Liver (tissue), 9 donors: Measurements from ENCODE around the gene PITPNM3. TPM values are rescaled to one million over a fixed set of nuclear protein-coding genes. Genes with fewer than 3 reads are reported as not detected.

Source experiments
- DNase-seq: peaks from one replicate; pipeline ENCODE4 v3.0.0-alpha.2; 2017; ENCODE audit warnings: low spot score
- H3K27ac ChIP-seq, 2 donors: one replicate each; pipeline ENCODE4 v1.7.0; 2013; ENCODE audit warnings: inconsistent platforms in 2 of 2, low read length in 2 of 2, control low read depth in 1 of 2, low read depth in 1 of 2, mild to moderate bottlenecking in 1 of 2
- H3K27me3 ChIP-seq, 4 donors: one replicate each; pipeline versions ENCODE4 v1.6.1 to v1.7.0; 2013; ENCODE audit warnings: low read length in 3 of 4, inconsistent platforms in 1 of 4, mild to moderate bottlenecking in 1 of 4, moderate library complexity in 1 of 4; ENCODE audit not compliant: control insufficient read depth in 4 of 4, insufficient read depth in 4 of 4
- H3K36me3 ChIP-seq, 4 donors: one replicate each; pipeline versions ENCODE4 v1.6.1 to v1.7.0; 2013; ENCODE audit warnings: low read length in 3 of 4, mild to moderate bottlenecking in 3 of 4, low read depth in 1 of 4, moderate library complexity in 1 of 4; ENCODE audit not compliant: control insufficient read depth in 4 of 4, insufficient read depth in 3 of 4
- H3K4me1 ChIP-seq, 4 donors: one replicate each; pipeline versions ENCODE4 v1.6.1 to v1.7.0; 2013; ENCODE audit warnings: low read length in 3 of 4, mild to moderate bottlenecking in 3 of 4, moderate library complexity in 1 of 4; ENCODE audit not compliant: control insufficient read depth in 4 of 4, insufficient read depth in 4 of 4
- H3K4me3 ChIP-seq, 3 donors: one replicate each; pipeline versions ENCODE4 v1.6.1 to v1.7.0; 2013; ENCODE audit warnings: low read length in 3 of 3, control low read depth in 1 of 3, low read depth in 1 of 3, mild to moderate bottlenecking in 1 of 3
- H3K9ac ChIP-seq, 2 donors: one replicate each; pipeline ENCODE4 v1.7.0; 2013; ENCODE audit warnings: low read length in 2 of 2, mild to moderate bottlenecking in 2 of 2, moderate library complexity in 2 of 2, control low read depth in 1 of 2, low read depth in 1 of 2
- H3K9me3 ChIP-seq, 4 donors: one replicate each; pipeline versions ENCODE4 v1.6.1 to v1.7.0; 2013; ENCODE audit warnings: low read length in 3 of 4; ENCODE audit not compliant: control insufficient read depth in 4 of 4
- ATF3 ChIP-seq: IDR thresholded peaks from 2 replicates; pipeline ENCODE4 v1.6.1; 2016; ENCODE audit warnings: antibody characterized with exemption
- CTCF ChIP-seq: fragments of 150-350 bp; IDR thresholded peaks from 2 replicates; pipeline ENCODE4 v1.5.1; 2017; ENCODE audit warnings: improper control_type of control experiment, low read depth, low read length; ENCODE audit not compliant: missing input control
- FOXA1 ChIP-seq: IDR thresholded peaks from 2 replicates; pipeline ENCODE4 v1.6.1; 2016; ENCODE audit warnings: antibody characterized with exemption
- FOXA2 ChIP-seq: IDR thresholded peaks from 2 replicates; pipeline ENCODE4 v1.6.1; 2016; ENCODE audit warnings: antibody characterized with exemption
- GABPA ChIP-seq, 2 donors: IDR thresholded peaks in 1 of 2; conservative IDR thresholded peaks in 1 of 2; 2 replicates each; pipeline ENCODE4 v1.6.1; 2016; ENCODE audit warnings: antibody characterized with exemption in 2 of 2, mild to moderate bottlenecking in 1 of 2, moderate library complexity in 1 of 2
- HNF4G ChIP-seq: IDR thresholded peaks from 2 replicates; pipeline ENCODE4 v1.6.1; 2016; ENCODE audit warnings: antibody characterized with exemption
- JUND ChIP-seq, 2 donors: IDR thresholded peaks; 2 replicates each; pipeline ENCODE4 v1.6.1; 2016; ENCODE audit warnings: antibody characterized with exemption in 2 of 2
- MAX ChIP-seq: IDR thresholded peaks from 2 replicates; pipeline ENCODE4 v1.6.1; 2016; ENCODE audit warnings: antibody characterized with exemption
- RAD21 ChIP-seq, 2 donors: IDR thresholded peaks; 2 replicates each; pipeline ENCODE4 v1.6.1; 2016; ENCODE audit warnings: antibody characterized with exemption in 2 of 2, mild to moderate bottlenecking in 2 of 2
- REST ChIP-seq: IDR thresholded peaks from 2 replicates; pipeline ENCODE4 v1.6.1; 2016; ENCODE audit warnings: antibody characterized with exemption, mild to moderate bottlenecking
- RXRA ChIP-seq, 2 donors: IDR thresholded peaks; 2 replicates each; pipeline ENCODE4 v1.6.1; 2017 to 2018; ENCODE audit warnings: antibody characterized with exemption in 2 of 2, mild to moderate bottlenecking in 1 of 2
- SP1 ChIP-seq: IDR thresholded peaks from 2 replicates; pipeline ENCODE4 v1.6.1; 2018; ENCODE audit warnings: antibody characterized with exemption, mild to moderate bottlenecking
- YY1 ChIP-seq: IDR thresholded peaks from 2 replicates; pipeline ENCODE4 v1.6.1; 2016; ENCODE audit warnings: antibody characterized with exemption, mild to moderate bottlenecking
- ZBTB33 ChIP-seq: IDR thresholded peaks from 2 replicates; pipeline ENCODE4 v1.6.1; 2016; ENCODE audit warnings: antibody characterized with exemption
- WGBS: extraction: QIAGEN DNeasy Blood & Tissue Kit; methylation state at CpG from one replicate; pipeline ENCODE4 v1.1.7; 2013; 5-methylcytosine and 5-hydroxymethylcytosine counted together
- polyA plus RNA-seq, 2 donors: library from polyadenylated mRNA; stranded (reverse) in 1 of 2; unstranded in 1 of 2; fragments of 200-250 nt in 1 of 2; fragments of >200 nt in 1 of 2; fragmentation: Nextera tagmentation in 1 of 2; extraction: Ambion mirVana in 1 of 2; gene quantifications; one replicate each; pipeline versions ENCODE4 v1.2.1 to v1.2.3, GENCODE V29; 2013 to 2015
- total RNA-seq, 2 donors: library from RNA; depleted of rRNA; stranded (reverse); fragments of >200 nt; gene quantifications; one replicate each; pipeline ENCODE4 v1.2.3, GENCODE V29; 2014
- donor health status: healthy.
- donor health status: healthy.
- donor health status: healthy.
- donor health status: healthy.
- donor health status: healthy.

PITPNM3 gene
- total and polyA plus RNA-seq, 4 donors: 1.5 to 5.0 (median 1.8) TPM

GRCh38 chr17:6572972-6573370, 16.6 kb upstream of the PITPNM3 start:
- Histone ChIP-seq H3K27ac (no peak overlapping the region), H3K4me3 (no peak overlapping the region), H3K9me3 (no peaks in the 10 kb centered on the region), H3K27me3 (no peaks in the 10 kb centered on the region), H3K9ac (no peak overlapping the region), H3K4me1 (no peaks in the 10 kb centered on the region), H3K36me3 (no peaks in the 10 kb centered on the region)
- DNase-seq: no peak
- TF ChIP-seq YY1 (no peak), HNF4G (no peak)
- WGBS: 96% methylated on average over 8 of the region's 8 CpGs

GRCh38 chr17:6571452-6571781, 15.1 kb upstream of the PITPNM3 start:
- 92% methylated on average over 7 of the region's 7 CpGs for WGBS
- H3K27me3 ChIP-seq: no peaks in the 10 kb centered on the region
- H3K4me1 ChIP-seq: no peaks in the 10 kb centered on the region
- H3K36me3 ChIP-seq: no peaks in the 10 kb centered on the region
- no peaks in the 10 kb centered on the region for H3K9me3 ChIP-seq
- no peak overlapping the region for H3K27ac ChIP-seq
- no peak overlapping the region for H3K9ac ChIP-seq
- TF ChIP-seq REST: no peak
- no peak for TF ChIP-seq FOXA2
- no peak overlapping the region for H3K4me3 ChIP-seq
- DNase-seq: no peak

- no peak for TF ChIP-seq CTCF
- no peak for TF ChIP-seq SP1
- TF ChIP-seq RAD21 (IDR thresholded peaks at IDR 0.05): no peak
- no peak for TF ChIP-seq ATF3
- no peak for TF ChIP-seq ZBTB33
- no peak for TF ChIP-seq JUND (IDR thresholded peaks at IDR 0.05)
- TF ChIP-seq RXRA (IDR thresholded peaks at IDR 0.05): no peak
- TF ChIP-seq REST: no peak
- TF ChIP-seq MAX: no peak
- no peak for TF ChIP-seq FOXA1
- no peak for TF ChIP-seq GABPA (IDR thresholded peaks at IDR 0.05 in 1 of 2, conservative IDR thresholded peaks at IDR 0.05 in 1 of 2)
- TF ChIP-seq YY1: no peak
- Histone ChIP-seq H3K4me1 (no peaks in the 10 kb centered on the region), H3K27me3 (no peaks in the 10 kb centered on the region), H3K9me3 (no peaks in the 10 kb centered on the region), H3K4me3 (no peak overlapping the region), H3K27ac (no peak overlapping the region), H3K9ac (no peak overlapping the region), H3K36me3 (no peaks in the 10 kb centered on the region)
- no peak for DNase-seq
- 95% methylated on average over 18 of the region's 18 CpGs for WGBS
Measured at GRCh38 chr17:6570731-6571451, 14.5 kb upstream of the PITPNM3 start.
